Muscle layer of colon (tissue), 2 donors: ENCODE results near the gene SLC35F1.
"Not testable (repeated sequence)": the region's sequence is repeated elsewhere in the genome, so short reads cannot be mapped to it uniquely, and the experiment has no call there.

Source experiments
- H3K27ac ChIP-seq: one replicate; pipeline ENCODE4 v1.7.0; 2013; ENCODE audit warnings: low read depth, mild to moderate bottlenecking, low read length, moderate library complexity
- H3K27me3 ChIP-seq, 2 donors: one replicate each; pipeline ENCODE4 v1.7.0; 2013; ENCODE audit warnings: low read length in 2 of 2, mild to moderate bottlenecking in 2 of 2; ENCODE audit not compliant: insufficient read depth in 2 of 2, control insufficient read depth in 1 of 2
- H3K36me3 ChIP-seq: one replicate; pipeline ENCODE4 v1.7.0; 2013; ENCODE audit warnings: mild to moderate bottlenecking, low read length; ENCODE audit not compliant: insufficient read depth
- H3K4me1 ChIP-seq: one replicate; pipeline ENCODE4 v1.7.0; 2013; ENCODE audit warnings: mild to moderate bottlenecking, low read length; ENCODE audit not compliant: insufficient read depth
- H3K4me3 ChIP-seq, 2 donors: one replicate each; pipeline ENCODE4 v1.7.0; 2013; ENCODE audit warnings: low read length in 2 of 2, low read depth in 1 of 2, mild to moderate bottlenecking in 1 of 2, moderate library complexity in 1 of 2
- H3K9ac ChIP-seq: one replicate; pipeline ENCODE4 v1.7.0; 2013; ENCODE audit warnings: low read length
- H3K9me3 ChIP-seq: one replicate; pipeline ENCODE4 v1.7.0; 2013; ENCODE audit warnings: mild to moderate bottlenecking, low read length
- donor health status: abdominal sarcoma.
- donor health status: Adenocarcinoma of cecum.

Gene SLC35F1

DNA sequence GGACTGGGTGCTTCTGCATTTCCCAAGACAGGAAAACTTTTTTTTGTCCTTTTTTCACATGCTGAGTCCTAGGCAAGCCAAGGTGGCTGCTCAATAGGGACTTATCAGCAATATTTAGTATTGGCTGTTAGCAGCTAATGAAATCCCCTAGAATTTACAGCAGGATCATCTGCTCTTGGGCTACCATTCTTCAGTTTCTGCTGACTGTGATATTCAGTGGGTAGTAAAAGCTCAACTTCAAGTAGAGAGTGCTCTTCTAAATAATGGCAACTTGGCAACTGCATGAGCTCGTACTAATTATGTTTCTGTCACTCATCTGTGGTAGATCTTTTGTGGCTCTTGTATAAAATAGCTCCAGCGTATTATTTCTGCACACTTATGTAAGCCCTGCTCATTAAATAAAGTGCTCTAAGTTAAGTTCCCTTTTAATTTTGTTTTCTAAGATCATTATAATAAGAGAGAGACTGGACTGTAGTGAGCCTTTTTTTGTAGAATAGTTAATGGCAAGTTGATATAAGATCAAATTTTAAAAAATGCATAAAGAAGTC is 110.3 kb downstream of the SLC35F1 start:
- no peaks in the 10 kb centered on the region for H3K4me1 ChIP-seq
- no peak overlapping the region for H3K4me3 ChIP-seq
- H3K27ac ChIP-seq: no peak overlapping the region
- H3K9me3 ChIP-seq: no peaks in the 10 kb centered on the region
- H3K36me3 ChIP-seq: no peaks in the 10 kb centered on the region
- H3K27me3 ChIP-seq: no peaks in the 10 kb centered on the region
- no peak overlapping the region for H3K9ac ChIP-seq

DNA sequence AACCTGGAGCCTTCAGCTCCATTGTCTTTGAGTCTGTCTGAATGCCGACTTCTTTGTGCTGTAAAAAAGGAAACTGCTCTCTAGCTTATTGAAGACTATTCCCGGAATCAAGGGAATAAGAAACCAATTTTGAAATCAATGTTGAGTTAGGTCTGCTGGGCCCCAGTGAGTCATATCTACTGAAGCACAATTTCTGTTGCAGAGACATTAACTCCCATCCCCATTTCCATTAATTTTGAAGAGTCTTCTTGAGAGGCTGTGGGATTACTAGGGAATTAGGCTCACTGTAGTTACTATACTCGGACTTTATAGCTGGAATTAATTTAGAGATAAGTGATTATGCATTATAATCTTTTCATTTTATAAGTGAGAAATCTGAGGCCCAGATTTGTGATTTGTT is 116.7 kb downstream of the SLC35F1 start:
- Histone ChIP-seq H3K27ac (no peak overlapping the region), H3K9me3 (no peaks in the 10 kb centered on the region), H3K4me3 (no peak overlapping the region), H3K9ac (no peak overlapping the region), H3K4me1 (no peaks in the 10 kb centered on the region), H3K27me3 (no peaks in the 10 kb centered on the region), H3K36me3 (no peaks in the 10 kb centered on the region)

DNA sequence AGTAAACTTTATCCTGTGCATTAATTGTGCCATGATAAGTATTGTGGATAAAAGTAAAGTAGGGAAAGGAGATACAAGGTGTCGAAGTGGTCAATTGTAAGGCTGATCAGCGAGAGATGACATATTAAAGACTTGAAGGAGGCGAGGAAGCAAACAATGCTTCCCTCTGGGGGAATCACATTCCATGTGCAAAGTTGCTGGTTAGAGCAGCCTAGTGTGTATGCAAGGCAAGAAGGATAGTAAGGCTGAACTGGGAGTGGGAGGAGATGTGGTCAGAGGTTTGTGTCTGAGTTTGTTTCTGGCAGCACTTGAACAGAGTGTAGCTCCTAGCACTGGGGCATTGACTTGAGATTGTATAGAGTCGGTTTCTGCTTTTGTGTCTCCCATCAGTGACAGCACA is 122.9 kb downstream of the SLC35F1 start:
- no peaks in the 10 kb centered on the region for H3K36me3 ChIP-seq
- no peak overlapping the region for H3K4me3 ChIP-seq
- H3K9ac ChIP-seq: no peak overlapping the region
- H3K4me1 ChIP-seq: no peaks in the 10 kb centered on the region
- H3K9me3 ChIP-seq: no peaks in the 10 kb centered on the region
- H3K27ac ChIP-seq: no peak overlapping the region
- no peaks in the 10 kb centered on the region for H3K27me3 ChIP-seq

DNA sequence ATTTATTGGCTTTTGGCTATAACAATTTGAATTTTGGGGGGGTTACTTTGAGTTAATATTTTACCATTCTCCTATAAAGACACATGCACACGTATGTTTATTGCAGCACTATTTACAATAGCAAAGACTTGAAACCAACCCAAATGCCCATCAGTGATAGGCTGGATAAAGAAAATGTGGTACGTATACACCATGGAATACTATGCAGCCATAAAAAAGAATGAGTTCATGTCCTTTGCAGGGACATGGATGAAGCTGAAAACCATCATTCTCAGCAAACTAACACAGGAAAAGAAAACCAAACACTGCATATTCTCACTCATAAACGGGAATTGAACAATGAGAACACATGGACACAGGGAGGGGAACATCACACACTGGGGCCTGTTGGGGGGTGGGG is 130.4 kb downstream of the SLC35F1 start:
- H3K4me1 ChIP-seq, H3K27ac ChIP-seq, H3K9ac ChIP-seq: not testable (repeated sequence)

DNA sequence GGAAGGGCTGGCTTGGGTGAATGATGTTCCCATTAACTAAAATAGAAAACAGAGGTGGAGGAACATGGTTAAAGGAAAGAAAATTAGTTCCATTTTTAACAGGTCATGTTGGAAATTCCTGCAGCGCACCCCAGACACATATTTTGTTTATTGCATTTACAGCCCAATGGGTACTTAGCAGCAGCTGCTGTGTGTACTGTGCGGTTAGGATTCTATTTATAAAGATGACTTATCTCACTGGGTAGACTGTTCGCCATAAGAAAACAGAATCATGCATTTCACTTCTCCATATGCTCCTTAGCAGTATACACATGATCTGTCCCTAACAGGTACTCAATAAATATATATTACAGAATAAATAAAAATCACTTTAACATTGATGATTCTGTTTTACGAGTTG is 135.8 kb downstream of the SLC35F1 start:
- no peaks in the 10 kb centered on the region for H3K4me1 ChIP-seq
- H3K9me3 ChIP-seq: no peaks in the 10 kb centered on the region
- H3K27ac ChIP-seq: no peak overlapping the region
- H3K9ac ChIP-seq: no peak overlapping the region
- H3K4me3 ChIP-seq: no peak overlapping the region
- H3K36me3 ChIP-seq: no peaks in the 10 kb centered on the region
- H3K27me3 ChIP-seq: no peaks in the 10 kb centered on the region

More for the DNA sequence above, 130.4 kb downstream of the SLC35F1 start:
- not testable (repeated sequence) for H3K36me3 ChIP-seq, H3K9me3 ChIP-seq, H3K27me3 ChIP-seq, H3K4me3 ChIP-seq

DNA sequence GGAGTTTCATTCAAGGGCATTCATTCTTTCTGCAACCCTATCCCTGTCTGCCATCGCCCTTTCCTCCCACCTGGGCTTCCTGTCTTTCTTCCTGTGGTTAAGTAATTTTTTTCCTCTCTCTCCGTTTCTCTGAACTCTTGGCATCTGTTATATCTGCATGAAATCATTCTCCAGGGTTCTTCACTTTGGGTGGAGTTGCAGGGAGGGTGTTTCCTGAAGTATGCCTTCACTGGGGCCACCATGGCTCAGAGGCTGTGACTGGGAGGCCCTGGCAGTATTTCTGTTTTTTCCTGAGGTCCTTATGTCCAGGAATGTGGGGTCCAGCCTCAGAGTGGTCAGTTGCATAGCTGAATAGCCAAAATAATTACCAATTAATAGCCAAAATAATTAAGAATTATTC is 137.2 kb downstream of the SLC35F1 start:
- Histone ChIP-seq H3K27me3 (no peaks in the 10 kb centered on the region), H3K36me3 (no peaks in the 10 kb centered on the region), H3K4me1 (no peaks in the 10 kb centered on the region), H3K27ac (no peak overlapping the region), H3K4me3 (no peak overlapping the region), H3K9ac (no peak overlapping the region), H3K9me3 (no peaks in the 10 kb centered on the region)

DNA sequence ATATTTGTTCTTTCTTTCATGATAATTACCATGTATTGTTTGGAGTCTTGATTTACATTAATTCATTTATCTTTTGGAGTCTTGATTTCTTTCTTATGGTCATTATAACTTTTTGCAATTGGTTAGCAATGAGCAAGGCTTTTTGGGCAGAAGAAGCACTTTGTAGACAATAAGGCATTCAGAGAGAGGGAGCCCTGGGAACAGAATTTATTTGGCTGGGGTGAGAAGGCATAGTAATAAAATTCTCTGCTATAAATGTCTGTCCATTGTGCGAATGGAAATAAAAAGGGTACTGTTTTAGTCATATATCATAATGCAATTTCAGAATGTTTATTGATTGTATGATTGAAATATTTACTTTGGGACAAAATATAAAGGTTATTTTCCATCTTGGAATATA is 147.0 kb downstream of the SLC35F1 start:
- no peaks in the 10 kb centered on the region for H3K4me1 ChIP-seq
- no peaks in the 10 kb centered on the region for H3K9me3 ChIP-seq
- H3K27ac ChIP-seq: no peak overlapping the region
- no peak overlapping the region for H3K4me3 ChIP-seq
- H3K27me3 ChIP-seq: no peaks in the 10 kb centered on the region
- H3K9ac ChIP-seq: no peak overlapping the region
- no peaks in the 10 kb centered on the region for H3K36me3 ChIP-seq

DNA sequence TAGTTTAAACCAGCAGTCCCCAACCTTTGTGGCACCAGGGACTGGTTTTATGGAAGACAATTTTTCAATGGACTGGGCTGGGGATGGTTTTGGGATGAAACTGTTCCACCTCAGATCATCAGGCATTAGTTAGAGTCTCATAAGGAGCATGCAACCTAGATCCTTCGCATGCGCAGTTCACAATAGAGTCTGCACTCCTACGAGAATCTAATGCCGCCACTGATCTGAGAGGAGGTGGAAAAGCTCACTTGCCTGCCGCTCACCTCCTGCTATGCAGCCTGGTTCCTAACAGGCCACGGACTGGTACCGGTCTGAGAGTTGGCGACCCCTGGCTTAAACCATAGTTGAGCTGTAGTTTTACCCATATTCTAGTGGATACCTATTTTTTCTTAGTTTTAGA is 154.6 kb downstream of the SLC35F1 start:
- Histone ChIP-seq H3K4me3 (no peak overlapping the region), H3K27ac (no peak overlapping the region), H3K9me3 (no peaks in the 10 kb centered on the region), H3K36me3 (no peaks in the 10 kb centered on the region), H3K4me1 (no peaks in the 10 kb centered on the region), H3K9ac (no peak overlapping the region), H3K27me3 (no peaks in the 10 kb centered on the region)

DNA sequence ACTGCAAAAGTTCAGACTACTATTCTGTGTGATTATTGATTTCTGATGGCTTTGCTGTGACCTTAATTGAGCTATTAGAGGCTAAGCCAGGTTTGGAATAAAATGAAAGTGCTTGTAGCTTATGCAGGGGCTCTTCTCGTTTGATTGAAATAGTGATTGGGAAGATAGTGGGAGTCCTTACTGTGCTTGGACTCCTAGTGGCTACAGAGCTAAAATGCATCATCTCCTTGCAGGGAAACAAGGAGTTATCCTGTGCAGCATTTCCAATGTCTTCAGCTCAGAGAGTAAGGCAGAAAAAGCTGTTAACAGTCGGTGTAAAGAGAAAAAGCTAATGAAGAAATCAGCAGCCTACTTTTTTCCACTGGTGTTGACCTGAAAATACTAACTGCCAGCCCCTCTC is 173.5 kb downstream of the SLC35F1 start:
- Histone ChIP-seq H3K9ac (no peak overlapping the region), H3K36me3 (no peaks in the 10 kb centered on the region), H3K9me3 (no peaks in the 10 kb centered on the region), H3K27ac (no peak overlapping the region), H3K27me3 (no peaks in the 10 kb centered on the region), H3K4me1 (no peaks in the 10 kb centered on the region), H3K4me3 (no peak overlapping the region)

DNA sequence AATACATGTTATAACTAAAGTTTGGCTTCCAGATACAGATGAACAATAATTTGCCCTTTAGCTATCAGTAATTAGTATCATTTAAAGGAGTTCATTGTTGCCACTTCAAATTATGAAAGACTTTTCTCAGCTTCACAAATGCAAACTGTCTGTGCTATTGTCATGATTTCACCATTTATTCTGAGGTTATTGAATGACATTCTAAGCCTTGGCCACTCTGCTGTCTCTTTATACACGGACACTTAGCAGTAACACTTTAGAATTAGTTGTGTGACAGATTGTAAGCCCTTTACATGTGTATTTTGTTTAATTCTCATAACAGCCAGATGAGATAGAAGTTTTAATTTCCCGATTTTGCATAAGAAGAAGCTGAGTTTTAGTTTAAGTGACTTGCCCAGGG is 176.6 kb downstream of the SLC35F1 start:
- H3K9ac ChIP-seq: no peak overlapping the region
- no peak overlapping the region for H3K4me3 ChIP-seq
- no peaks in the 10 kb centered on the region for H3K27me3 ChIP-seq
- H3K4me1 ChIP-seq: no peaks in the 10 kb centered on the region
- no peak overlapping the region for H3K27ac ChIP-seq
- no peaks in the 10 kb centered on the region for H3K36me3 ChIP-seq
- H3K9me3 ChIP-seq: no peaks in the 10 kb centered on the region

DNA sequence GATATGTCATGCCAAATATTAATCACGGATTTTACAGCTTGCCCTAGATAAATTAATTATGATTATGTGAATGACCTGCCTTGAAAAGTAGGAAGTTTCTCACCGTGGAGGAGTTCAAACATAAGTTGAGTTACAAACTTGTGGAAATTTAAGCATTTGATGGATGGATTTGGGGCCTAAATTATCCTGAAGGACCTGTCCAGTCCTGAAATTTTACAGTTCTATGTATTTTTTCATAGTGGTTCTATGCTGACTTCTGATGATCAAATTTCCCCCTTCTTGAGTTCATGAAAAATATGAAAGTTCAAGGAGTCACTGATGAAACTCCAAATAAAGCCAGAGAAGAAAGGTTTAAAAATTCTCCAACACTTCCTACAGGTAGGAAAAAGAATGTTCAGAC is 178.6 kb downstream of the SLC35F1 start:
- Histone ChIP-seq H3K9me3 (no peaks in the 10 kb centered on the region), H3K9ac (no peak overlapping the region), H3K4me1 (no peaks in the 10 kb centered on the region), H3K27me3 (no peaks in the 10 kb centered on the region), H3K4me3 (no peak overlapping the region), H3K36me3 (no peaks in the 10 kb centered on the region), H3K27ac (no peak overlapping the region)

DNA sequence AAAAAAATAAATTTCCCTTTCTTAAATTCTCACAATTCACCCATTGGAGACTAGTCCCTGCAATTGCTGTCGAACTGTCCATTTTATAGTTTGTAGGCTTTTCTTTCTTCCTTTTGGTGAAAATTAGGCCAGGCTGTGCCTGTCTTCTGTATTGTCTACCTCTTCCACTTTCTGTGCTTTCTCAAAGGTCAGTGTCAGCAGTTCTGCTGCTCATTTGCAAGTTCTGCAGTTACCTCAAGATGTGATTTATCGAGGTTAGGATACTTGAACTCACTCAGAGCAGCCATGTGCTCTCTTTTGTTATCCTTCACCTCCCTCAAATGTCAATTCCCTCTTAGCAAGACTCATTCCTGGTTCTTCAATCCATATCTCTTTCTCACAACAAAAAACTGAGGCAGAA is 179.1 kb downstream of the SLC35F1 start:
- H3K9ac ChIP-seq: no peak overlapping the region
- H3K27ac ChIP-seq: no peak overlapping the region
- no peaks in the 10 kb centered on the region for H3K9me3 ChIP-seq
- H3K36me3 ChIP-seq: no peaks in the 10 kb centered on the region
- H3K4me1 ChIP-seq: no peaks in the 10 kb centered on the region
- no peaks in the 10 kb centered on the region for H3K27me3 ChIP-seq
- H3K4me3 ChIP-seq: no peak overlapping the region
